GM18909 (cell line): ENCODE results near the gene OR5AU1.

ENCODE experiments used
- ATAC-seq: cut with Tn5 transposase; IDR thresholded peaks from one replicate; pipeline ENCODE4 v1.9.1; 2021; ENCODE audit warnings: mild to moderate bottlenecking; ENCODE audit not compliant: unreplicated experiment, poor library complexity

The OR5AU1 gene

DNA sequence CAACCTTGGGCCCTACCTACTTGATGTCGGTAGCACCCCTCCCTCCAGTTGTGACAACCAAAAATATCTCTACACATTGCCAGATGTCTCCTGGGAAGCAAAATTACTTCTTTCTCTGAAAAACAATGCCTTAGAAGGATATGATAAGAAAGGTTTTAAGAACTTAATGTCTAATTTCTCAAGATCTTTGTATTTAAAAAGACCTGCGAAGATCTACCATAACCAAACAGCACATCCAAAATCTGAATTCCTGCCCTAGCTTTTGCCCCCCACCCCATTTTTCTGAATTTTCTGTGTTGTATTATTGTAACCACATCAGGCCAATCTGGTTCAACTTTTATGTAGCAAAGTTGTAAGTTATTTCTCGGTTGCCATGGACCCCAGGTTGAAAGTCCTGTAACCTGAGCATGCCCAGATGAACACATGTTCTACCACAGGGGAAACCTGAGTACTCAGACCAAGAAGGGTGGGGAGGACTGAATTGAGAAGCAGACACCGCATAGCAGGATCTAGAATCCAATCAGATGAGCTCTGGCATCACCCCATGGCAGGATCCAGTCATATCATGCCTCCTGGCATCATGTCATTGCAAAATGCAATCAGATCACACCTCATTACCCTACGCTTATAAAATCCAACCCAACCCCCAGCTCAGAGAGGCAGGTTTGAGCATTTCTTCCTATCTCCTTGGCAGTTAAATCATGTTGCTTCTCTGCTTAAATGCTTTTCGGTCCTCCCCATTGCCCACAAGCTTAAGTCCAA is 46.3 kb downstream of the OR5AU1 start:
- no peak for ATAC-seq

DNA sequence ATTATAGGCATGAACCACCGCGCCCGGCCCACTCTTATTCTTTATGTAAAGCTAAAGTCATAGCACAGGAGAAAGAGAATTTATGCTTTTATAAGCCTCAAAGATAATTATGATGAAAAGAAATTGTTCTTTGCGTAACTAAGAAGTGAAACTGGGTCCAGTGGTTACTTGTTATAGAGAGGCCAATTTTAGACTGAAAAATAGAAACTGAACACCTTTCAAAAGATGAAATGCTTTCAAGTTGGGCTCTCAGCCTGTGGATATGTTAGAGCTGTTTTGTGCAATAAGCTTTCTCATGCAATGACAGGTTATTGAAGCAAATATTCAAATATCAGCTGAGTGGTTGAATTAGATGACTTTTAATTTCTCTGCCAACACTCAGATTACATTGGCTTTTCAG is 47.1 kb downstream of the OR5AU1 start:
- ATAC-seq: no peak

DNA sequence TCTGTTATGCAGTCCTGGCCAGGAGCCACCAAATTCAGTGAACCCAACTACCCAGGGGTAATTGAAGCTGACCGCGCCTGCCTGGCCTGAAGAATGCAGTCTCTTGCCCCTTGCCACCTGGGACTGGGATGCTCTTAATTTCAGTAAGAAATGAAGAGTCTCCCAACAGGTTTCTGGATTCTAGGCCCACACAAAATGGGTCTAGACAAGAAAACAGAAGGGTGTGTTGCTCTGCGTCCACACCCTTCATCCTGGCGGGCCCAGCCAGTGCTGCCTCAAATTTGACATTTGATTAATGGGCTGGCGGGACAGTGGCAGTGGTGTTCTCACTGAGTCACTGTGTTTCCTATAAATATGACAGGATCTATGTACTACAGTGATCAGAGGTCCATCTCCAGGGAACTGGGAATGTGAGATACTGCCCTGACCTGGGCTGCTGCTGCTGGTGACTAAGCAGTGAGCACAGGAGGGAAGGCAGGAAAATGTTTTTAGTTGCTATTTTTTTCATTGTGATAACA is 48.5 kb downstream of the OR5AU1 start:
- ATAC-seq: no peak

DNA sequence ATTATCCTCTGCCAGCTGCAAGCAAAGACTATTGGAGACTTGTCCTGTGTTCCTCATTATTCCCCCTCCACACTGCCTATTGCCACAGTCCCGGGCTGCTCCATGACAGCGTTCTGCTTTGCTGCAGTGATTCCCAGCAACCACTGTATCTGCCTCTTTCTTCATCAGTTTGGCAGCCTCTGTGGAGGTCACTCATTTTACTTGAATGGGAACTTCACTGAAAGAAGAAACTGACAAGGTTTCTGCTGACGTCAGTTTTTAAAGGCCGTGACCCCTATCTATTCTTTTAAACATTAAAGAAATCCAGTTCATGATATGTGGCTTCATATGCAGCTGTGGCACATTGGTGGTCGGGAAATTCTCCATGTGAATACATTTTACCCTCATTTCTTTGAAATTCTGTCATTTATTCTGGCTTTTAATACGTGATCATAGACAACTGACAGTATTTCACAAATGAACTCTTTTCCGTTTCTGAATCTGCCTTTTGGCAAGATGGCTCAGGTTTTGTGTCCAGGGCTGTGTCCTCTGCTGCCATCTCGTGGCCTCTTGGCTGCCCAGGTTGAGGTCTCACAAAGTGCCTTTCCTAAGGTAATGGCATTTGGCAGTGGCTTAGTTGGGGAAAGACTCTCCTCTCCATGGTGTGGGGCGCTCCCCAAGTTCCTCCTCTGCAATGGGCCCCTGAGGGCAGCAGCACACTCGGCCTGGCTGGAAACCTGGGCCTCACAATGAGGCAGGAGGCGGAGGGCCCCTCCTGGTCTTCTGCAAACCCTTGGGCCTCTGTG is 49.2 kb downstream of the OR5AU1 start:
- no peak for ATAC-seq

- ATAC-seq: no peak
Observed at GRCh38 chr14:21106176-21106497, 49.7 kb downstream of the OR5AU1 start.

DNA sequence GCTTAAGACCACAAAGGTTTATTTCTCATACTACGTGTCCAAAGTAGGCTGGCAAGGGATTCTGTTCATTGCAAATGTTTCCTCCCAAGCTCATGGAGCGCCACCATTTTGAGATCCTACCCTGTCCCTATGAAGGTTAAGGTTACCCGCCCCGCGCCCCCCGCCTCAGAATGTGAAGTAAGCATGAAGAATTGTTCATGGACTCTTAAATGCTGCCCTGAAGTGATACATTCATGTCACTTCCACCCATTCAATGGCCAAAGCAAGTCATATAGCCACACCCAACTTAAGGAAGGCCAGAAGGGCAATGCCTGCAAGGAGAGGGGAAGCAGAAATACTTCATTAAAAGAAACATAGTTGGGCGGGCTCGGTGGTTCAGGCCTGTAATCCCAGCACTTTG is 50.8 kb downstream of the OR5AU1 start:
- ATAC-seq: no peak
